Mesendoderm (in vitro differentiated cells): Measurements from ENCODE around the gene SLC30A1.

ENCODE experiments used
- DNase-seq: peaks from one replicate; pipeline ENCODE4 v3.0.0; 2013
- H2AK5ac ChIP-seq: 2 replicates; pipeline ENCODE4 v1.6.1; 2013; ENCODE audit warnings: low read length, inconsistent platforms
- H2BK120ac ChIP-seq: 2 replicates; pipeline ENCODE4 v1.6.1; 2013; ENCODE audit warnings: low read depth, mild to moderate bottlenecking, low read length, moderate library complexity, mixed read lengths
- H2BK15ac ChIP-seq: replicated peaks from 2 replicates; pipeline ENCODE4 v1.6.1; 2013; ENCODE audit warnings: low read depth, mild to moderate bottlenecking, moderate library complexity
- H2BK5ac ChIP-seq: 2 replicates; pipeline ENCODE4 v1.6.1; 2013; ENCODE audit warnings: low read length, inconsistent platforms
- H3K18ac ChIP-seq: 2 replicates; pipeline ENCODE4 v1.6.1; 2013; ENCODE audit warnings: mild to moderate bottlenecking, low read length, mixed read lengths
- H3K23ac ChIP-seq: one replicate; pipeline ENCODE4 v1.6.1; 2013; ENCODE audit warnings: low read length
- H3K27ac ChIP-seq: 2 replicates; pipeline ENCODE4 v1.5.1; 2013; ENCODE audit warnings: low read depth, mild to moderate bottlenecking, inconsistent platforms, low read length, moderate library complexity
- H3K27me3 ChIP-seq: 2 replicates; pipeline ENCODE4 v1.6.1; 2013; ENCODE audit warnings: low read length, control low read depth, mild to moderate bottlenecking, inconsistent platforms; ENCODE audit not compliant: insufficient read depth, poor library complexity
- H3K36me3 ChIP-seq: 2 replicates; pipeline ENCODE4 v1.6.1; 2013; ENCODE audit warnings: low read length, inconsistent platforms; ENCODE audit not compliant: control insufficient read depth, insufficient read depth
- H3K4ac ChIP-seq: one replicate; pipeline ENCODE4 v1.6.1; 2013; ENCODE audit warnings: low read depth, mild to moderate bottlenecking, low read length, moderate library complexity
- H3K4me1 ChIP-seq: 2 replicates; pipeline ENCODE4 v1.6.1; 2013; ENCODE audit warnings: low read depth, low read length, inconsistent platforms; ENCODE audit not compliant: control insufficient read depth
- H3K4me2 ChIP-seq: 2 replicates; pipeline ENCODE4 v1.6.1; 2013; ENCODE audit warnings: low read length
- H3K4me3 ChIP-seq: 2 replicates; pipeline ENCODE4 v1.5.1; 2013; ENCODE audit warnings: mild to moderate bottlenecking, low read length
- H3K56ac ChIP-seq: one replicate; pipeline ENCODE4 v1.6.1; 2013; ENCODE audit warnings: low read length
- H3K79me1 ChIP-seq: 2 replicates; pipeline ENCODE4 v1.6.1; 2013; ENCODE audit warnings: low read length, inconsistent platforms
- H3K79me2 ChIP-seq: 2 replicates; pipeline ENCODE4 v1.6.1; 2013; ENCODE audit warnings: mild to moderate bottlenecking, low read length; ENCODE audit not compliant: control insufficient read depth, insufficient read depth
- H3K9ac ChIP-seq: 2 replicates; pipeline ENCODE4 v1.6.1; 2013; ENCODE audit warnings: low read length, inconsistent platforms
- H4K5ac ChIP-seq: one replicate; pipeline ENCODE4 v1.6.1; 2013; ENCODE audit warnings: low read length
- H4K8ac ChIP-seq: one replicate; pipeline ENCODE4 v1.6.1; 2013; ENCODE audit warnings: low read depth, mild to moderate bottlenecking, control low read depth, low read length, moderate library complexity
- WGBS: extraction: QIAGEN DNeasy Blood & Tissue Kit; methylation state at CpG from one replicate; pipeline ENCODE4 v1.1.7; 2013; ENCODE audit warnings: low lambda C conversion rate, missing lambda C conversion rate; ENCODE audit not compliant: insufficient coverage; ENCODE audit errors: extremely low coverage; 5-methylcytosine and 5-hydroxymethylcytosine counted together

The SLC30A1 gene

GRCh38 chr1:211603191-211603701 is 24.3 kb upstream of the SLC30A1 start:
- Histone ChIP-seq H2BK5ac (no peak overlapping the region), H2BK15ac (no peak overlapping the region), H3K9ac (no peak overlapping the region), H3K27me3 (no peaks in the 10 kb centered on the region), H3K56ac (no peak overlapping the region), H4K8ac (no peak overlapping the region), H3K79me1 (no peaks in the 10 kb centered on the region), H3K79me2 (no peaks in the 10 kb centered on the region), H3K36me3 (no peaks in the 10 kb centered on the region), H3K23ac (no peak overlapping the region), H3K4me1 (no peaks in the 10 kb centered on the region), H3K27ac (no peak overlapping the region), H3K4ac (no peak overlapping the region), H3K4me2 (no peak overlapping the region), H3K18ac (no peak overlapping the region), H2AK5ac (no peak overlapping the region), H4K5ac (no peak overlapping the region), H3K4me3 (no peak overlapping the region), H2BK120ac (no peak overlapping the region)
- no peak for DNase-seq
- WGBS = no CpG with 5 or more reads among the region's 3 CpGs

- Histone ChIP-seq H2AK5ac (no peak overlapping the region), H2BK120ac (no peak overlapping the region), H3K4me3 (no peak overlapping the region), H3K18ac (no peak overlapping the region), H2BK5ac (no peak overlapping the region), H4K5ac (no peak overlapping the region), H4K8ac (no peak overlapping the region), H3K27me3 (no peaks in the 10 kb centered on the region), H3K4me1 (no peaks in the 10 kb centered on the region), H3K9ac (no peak overlapping the region), H3K56ac (no peak overlapping the region), H3K27ac (no peak overlapping the region), H3K4ac (no peak overlapping the region), H3K79me1 (no peaks in the 10 kb centered on the region), H2BK15ac (no peak overlapping the region), H3K79me2 (no peaks in the 10 kb centered on the region), H3K36me3 (no peaks in the 10 kb centered on the region), H3K4me2 (no peak overlapping the region), H3K23ac (no peak overlapping the region)
- no CpG with 5 or more reads among the region's 7 CpGs for WGBS
- DNase-seq = no peak
These were observed 23.2 kb upstream of the SLC30A1 start for GRCh38 chr1:211601982-211602670.

GRCh38 chr1:211601159-211601558 is 22.2 kb upstream of the SLC30A1 start:
- no CpG with 5 or more reads among the region's 3 CpGs for WGBS
- H2BK15ac ChIP-seq = no peak overlapping the region
- no peak overlapping the region for H3K18ac ChIP-seq

GRCh38 chr1:211599250-211599649 is 20.3 kb upstream of the SLC30A1 start:
- no peak overlapping the region for H3K23ac ChIP-seq
- H4K5ac ChIP-seq = no peak overlapping the region
- no peaks in the 10 kb centered on the region for H3K4me1 ChIP-seq
- no peak overlapping the region for H2BK5ac ChIP-seq
- no peak overlapping the region for H3K4me3 ChIP-seq
- H2BK15ac ChIP-seq = no peak overlapping the region
- H3K4me2 ChIP-seq = no peak overlapping the region
- DNase-seq = no peak
- H2BK120ac ChIP-seq = no peak overlapping the region
- H3K4ac ChIP-seq = no peak overlapping the region
- H3K27ac ChIP-seq = no peak overlapping the region
- H4K8ac ChIP-seq = no peak overlapping the region
- H3K27me3 ChIP-seq = no peaks in the 10 kb centered on the region
- H3K9ac ChIP-seq = no peak overlapping the region
- no peak overlapping the region for H3K18ac ChIP-seq
- H3K36me3 ChIP-seq = no peaks in the 10 kb centered on the region
- no peak overlapping the region for H2AK5ac ChIP-seq
- H3K56ac ChIP-seq = no peak overlapping the region
- no peaks in the 10 kb centered on the region for H3K79me2 ChIP-seq
- no peaks in the 10 kb centered on the region for H3K79me1 ChIP-seq

More at GRCh38 chr1:211601159-211601558, 22.2 kb upstream of the SLC30A1 start:
- no peak overlapping the region for H4K5ac ChIP-seq
- no peak overlapping the region for H3K23ac ChIP-seq
- no peak overlapping the region for H3K56ac ChIP-seq
- no peak overlapping the region for H3K4me2 ChIP-seq
- H2AK5ac ChIP-seq = no peak overlapping the region
- H3K36me3 ChIP-seq = no peaks in the 10 kb centered on the region
- no peak for DNase-seq
- H3K79me2 ChIP-seq = no peaks in the 10 kb centered on the region
- no peak overlapping the region for H3K9ac ChIP-seq
- no peaks in the 10 kb centered on the region for H3K79me1 ChIP-seq
- H4K8ac ChIP-seq = no peak overlapping the region
- no peaks in the 10 kb centered on the region for H3K27me3 ChIP-seq
- H3K27ac ChIP-seq = no peak overlapping the region
- no peak overlapping the region for H3K4ac ChIP-seq
- H3K4me3 ChIP-seq = no peak overlapping the region
- H2BK5ac ChIP-seq = no peak overlapping the region
- H2BK120ac ChIP-seq = no peak overlapping the region
- H3K4me1 ChIP-seq = no peaks in the 10 kb centered on the region

- H3K79me1 ChIP-seq = no peaks in the 10 kb centered on the region
- no CpG with 5 or more reads among the region's 4 CpGs for WGBS
These were observed 19.6 kb upstream of the SLC30A1 start for GRCh38 chr1:211598514-211598913.

More at GRCh38 chr1:211598514-211598913, 19.6 kb upstream of the SLC30A1 start:
- no peak overlapping the region for H3K4me2 ChIP-seq
- no peak overlapping the region for H3K9ac ChIP-seq
- no peak overlapping the region for H3K23ac ChIP-seq
- H3K36me3 ChIP-seq = no peaks in the 10 kb centered on the region
- no peak for DNase-seq
- no peak overlapping the region for H2AK5ac ChIP-seq
- no peak overlapping the region for H3K4ac ChIP-seq
- no peaks in the 10 kb centered on the region for H3K79me2 ChIP-seq
- H3K4me3 ChIP-seq = no peak overlapping the region
- H3K4me1 ChIP-seq = no peaks in the 10 kb centered on the region
- no peak overlapping the region for H4K5ac ChIP-seq
- H3K27ac ChIP-seq = no peak overlapping the region
- no peak overlapping the region for H3K56ac ChIP-seq
- H3K18ac ChIP-seq = no peak overlapping the region
- no peak overlapping the region for H2BK5ac ChIP-seq
- H4K8ac ChIP-seq = no peak overlapping the region
- H2BK15ac ChIP-seq = no peak overlapping the region
- no peak overlapping the region for H2BK120ac ChIP-seq
- no peaks in the 10 kb centered on the region for H3K27me3 ChIP-seq
